ENCODE measurements around the gene CXXC5.
"Not testable (repeated sequence)": the region's sequence is repeated elsewhere in the genome, so short reads cannot be mapped to it uniquely, and the experiment has no call there.

The CXXC5 gene

DNA sequence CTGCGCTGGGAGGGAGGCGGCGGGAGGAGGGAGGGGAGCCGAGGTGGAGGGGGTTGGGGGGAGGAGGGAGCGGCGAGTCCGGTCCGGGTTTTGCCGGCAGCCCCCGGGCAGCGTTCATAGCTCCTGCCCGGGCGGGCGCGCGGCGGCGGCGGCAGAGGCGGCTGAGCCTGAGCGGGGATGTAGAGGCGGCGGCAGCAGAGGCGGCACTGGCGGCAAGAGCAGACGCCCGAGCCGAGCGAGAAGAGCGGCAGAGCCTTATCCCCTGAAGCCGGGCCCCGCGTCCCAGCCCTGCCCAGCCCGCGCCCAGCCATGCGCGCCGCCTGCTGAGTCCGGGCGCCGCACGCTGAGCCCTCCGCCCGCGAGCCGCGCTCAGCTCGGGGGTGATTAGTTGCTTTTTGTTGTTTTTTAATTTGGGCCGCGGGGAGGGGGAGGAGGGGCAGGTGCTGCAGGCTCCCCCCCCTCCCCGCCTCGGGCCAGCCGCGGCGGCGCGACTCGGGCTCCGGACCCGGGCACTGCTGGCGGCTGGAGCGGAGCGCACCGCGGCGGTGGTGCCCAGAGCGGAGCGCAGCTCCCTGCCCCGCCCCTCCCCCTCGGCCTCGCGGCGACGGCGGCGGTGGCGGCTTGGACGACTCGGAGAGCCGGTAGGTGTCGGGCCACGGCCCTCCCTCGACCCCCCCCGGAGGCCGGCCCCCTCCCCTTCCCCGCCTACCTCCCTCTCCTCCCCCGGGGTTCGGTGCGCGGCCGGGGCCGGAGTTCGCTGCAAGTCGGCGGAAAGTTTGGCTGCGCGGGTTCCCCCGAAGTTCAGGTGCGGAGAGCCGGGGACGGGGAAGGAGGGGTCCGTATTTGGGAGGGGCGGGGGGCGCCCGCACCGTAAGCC, at the start of gene CXXC5:
Gene CXXC5, plus strand, starts transcription at position 145 of the 877 bp plus-strand sequence. CDS start 32,175 bp downstream, outside the sequence.
- peak; percentile 81 for DNase-seq

DNA sequence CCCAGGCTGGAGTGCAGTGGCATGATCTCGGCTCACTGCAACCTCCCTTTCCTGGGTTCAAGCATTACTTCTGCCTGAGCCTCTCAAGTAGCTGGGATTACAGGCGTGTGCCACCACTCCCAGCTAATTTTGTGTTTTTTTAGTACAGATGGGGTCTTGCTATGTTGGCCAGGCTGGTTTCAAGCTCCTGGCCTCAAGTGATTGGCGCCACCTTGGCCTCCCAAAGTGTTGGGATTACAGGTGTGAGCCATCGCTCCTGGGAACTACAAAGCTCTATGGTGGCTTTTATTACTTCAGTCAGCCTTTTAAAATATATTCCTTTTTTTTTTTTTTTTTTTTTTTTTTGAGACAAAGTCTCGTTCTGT, 49.6 kb upstream of the CXXC5 start:
- not testable (repeated sequence) for DNase-seq

DNA sequence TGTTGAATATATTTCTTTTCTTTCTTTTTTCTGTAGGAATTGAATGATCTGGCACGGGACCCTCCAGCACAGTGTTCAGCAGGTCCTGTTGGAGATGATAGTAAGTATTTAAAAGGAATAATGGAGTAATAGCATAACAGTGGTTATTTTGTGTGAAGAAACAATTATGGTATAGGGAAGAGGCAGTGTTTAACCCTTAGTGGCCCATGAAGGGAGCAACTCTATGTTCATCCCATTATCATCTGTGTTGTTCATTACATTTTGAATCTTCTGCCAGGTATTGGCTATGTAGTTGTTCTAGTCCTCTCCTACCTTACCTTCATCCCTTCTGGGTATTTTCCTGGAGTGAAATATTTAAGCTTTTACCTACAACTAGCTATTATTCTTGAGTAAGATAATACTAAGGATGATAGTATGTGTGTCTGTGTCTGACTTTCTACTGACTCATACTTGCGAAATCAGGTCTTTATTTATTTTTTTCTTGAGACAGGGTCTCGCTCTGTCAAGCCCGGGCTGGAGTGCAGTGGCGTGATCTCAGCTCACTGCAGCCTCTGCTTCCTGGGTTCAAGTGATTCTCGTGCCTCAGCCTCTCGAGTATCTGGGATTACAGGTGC, 47.7 kb upstream of the CXXC5 start:
- peak; percentile 11 for DNase-seq

DNA sequence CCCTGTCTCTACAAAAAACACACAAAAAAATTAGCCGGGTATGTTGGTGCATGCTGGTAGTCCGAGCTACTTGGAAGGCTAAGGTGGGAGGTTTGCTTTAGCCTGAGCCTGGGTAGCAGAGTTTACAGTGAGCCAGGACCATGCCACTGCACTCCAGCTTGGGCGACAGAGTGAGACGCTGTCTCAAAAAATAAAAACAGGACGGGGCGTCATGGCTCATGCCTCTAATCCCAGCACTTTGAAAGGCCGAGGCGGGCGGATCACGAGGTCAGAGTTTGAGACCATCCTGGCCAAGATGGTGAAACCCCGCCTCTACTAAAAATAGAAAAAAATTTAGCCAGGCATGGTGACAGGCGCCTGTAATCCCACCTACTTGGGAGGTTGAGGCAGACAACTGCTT, 46.7 kb upstream of the CXXC5 start:
- DNase-seq = no peak

DNA sequence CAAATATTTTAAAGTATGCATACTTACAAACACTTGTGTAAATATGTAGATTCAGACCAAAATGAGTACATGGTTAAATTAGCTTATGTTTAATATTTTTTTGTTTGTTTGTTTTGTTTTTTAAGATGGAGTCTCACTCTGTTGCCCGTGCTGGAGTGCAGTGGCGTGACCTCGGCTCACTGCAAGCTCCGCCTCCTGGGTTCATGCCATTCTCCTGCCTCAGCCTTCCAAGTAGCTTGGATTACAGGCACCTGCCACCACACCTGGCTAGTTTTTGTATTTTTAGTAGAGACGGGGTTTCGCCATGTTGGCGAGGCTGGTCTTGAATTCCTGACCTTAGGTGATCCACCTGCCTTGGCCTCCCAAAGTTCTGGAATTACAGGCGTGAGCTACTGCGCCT, 46.2 kb upstream of the CXXC5 start:
- not testable (repeated sequence) for DNase-seq

DNA sequence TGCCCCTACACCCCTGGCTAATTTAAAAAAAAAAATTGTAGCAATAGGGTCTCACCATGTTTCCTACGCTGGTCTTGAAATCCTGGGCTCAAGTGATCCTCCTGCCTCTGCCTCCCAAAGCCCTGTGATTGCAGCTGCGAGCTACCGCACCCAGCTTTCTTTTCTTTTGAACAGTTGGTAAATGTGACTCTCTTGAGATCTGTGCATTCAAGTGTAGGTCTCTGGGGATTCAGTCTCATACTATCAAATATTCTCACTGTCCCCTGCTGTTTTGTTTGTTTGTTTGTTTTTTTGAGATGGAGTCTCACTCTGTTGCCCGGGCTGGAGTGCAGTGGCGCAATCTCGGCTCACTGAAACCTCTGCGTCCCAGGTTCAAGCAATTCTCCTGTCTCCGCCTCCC, 42.3 kb upstream of the CXXC5 start:
- DNase-seq = no peak

DNA sequence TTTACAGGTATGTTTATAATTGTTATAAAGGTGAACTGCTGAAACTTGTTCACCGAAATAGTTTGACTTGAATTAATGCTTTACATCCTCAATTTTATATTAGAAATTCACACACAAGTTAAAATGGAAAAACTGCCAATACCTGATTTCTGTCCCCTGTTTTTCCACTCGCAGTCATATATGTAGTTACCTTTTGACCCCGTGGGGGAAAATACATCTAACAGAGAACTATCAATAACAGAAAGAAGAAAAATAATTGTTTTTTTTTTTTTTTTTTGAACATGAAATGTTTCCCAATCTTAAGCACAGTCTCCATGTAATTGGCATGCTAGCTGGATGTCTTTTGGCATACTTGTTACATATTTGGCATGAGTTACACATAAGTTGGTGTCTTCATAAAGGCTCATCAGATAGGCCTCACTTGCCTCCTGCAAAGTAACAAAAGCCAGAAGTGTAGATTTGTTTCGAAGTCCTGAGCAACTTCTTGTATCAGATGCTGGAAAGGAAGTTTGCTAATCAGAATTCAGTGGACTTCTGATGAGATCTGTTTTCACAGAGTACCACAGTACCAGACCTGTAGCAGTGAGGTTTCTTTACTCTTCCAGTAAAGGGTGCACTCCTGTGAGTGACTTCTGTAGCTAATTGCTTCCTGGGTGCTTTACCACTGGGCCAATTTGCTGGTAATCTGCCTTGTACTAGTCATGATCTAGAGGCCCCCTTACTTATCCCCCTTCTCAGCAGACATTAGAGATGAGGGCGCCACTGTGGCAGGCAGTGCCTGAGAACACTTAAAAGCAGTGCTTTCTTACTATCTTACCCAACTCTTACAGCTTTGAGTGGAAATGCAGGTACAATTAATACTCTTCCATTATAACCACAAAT, 36.2 kb upstream of the CXXC5 start:
- no peak for DNase-seq

DNA sequence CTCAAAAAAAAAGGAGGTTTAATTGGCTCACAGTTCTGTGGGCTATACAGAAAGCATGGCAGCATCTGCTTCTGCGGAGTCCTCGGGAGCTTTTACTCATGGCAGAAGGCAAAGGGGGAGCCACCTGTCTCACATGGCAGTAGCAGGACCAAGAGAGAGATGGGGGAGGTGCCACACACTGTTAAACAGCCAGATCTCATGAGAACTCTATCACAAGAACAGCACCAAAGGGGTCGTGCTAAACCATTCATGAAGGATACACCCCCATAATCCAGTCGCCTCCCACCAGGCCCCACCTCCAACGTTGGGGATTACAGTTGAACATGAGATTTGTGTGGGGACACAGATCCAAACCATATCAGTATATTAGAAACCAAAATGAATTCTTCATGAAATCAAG, 28.3 kb upstream of the CXXC5 start:
- no peak for DNase-seq

DNA sequence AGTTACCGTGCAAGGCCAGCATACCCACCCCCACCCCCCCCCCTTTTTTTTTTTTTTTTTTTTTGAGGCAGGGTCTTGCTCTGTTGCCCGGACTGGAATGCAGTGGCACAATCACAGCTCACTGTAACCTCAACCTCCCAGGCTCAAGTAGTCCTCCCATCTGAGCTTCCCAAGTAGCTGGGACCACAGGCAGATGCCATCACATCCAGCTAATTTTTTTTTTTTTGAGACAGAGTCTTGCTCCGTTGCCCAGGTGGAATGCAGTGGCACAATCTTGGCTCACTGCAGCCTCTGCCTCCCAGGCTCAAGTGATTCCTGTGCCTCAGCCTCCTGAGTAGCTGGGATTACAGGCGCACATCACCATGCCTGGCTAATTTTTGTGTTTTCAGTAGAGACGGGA, 22.8 kb upstream of the CXXC5 start:
- not testable (repeated sequence) for DNase-seq

DNA sequence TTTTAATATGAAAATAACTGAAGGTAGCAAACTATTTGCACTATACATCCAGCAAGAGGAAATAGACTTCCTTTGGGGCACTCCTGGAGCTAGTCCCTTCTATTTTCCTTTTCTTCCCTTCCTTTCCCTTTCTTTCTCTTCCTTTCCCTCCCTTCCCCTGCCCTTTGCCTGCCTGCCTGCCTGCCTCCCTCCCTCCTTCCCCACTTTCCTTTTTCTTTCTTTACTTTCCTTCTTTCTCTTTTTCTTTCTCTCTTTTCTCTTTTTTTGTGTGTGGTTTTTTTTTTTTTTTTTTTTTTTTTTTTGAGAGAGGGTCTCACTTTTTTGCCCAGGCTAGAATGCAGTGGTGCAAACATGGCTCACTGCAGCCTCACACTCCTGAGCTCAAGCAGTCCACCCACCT, 17.3 kb upstream of the CXXC5 start:
- no peak for DNase-seq

DNA sequence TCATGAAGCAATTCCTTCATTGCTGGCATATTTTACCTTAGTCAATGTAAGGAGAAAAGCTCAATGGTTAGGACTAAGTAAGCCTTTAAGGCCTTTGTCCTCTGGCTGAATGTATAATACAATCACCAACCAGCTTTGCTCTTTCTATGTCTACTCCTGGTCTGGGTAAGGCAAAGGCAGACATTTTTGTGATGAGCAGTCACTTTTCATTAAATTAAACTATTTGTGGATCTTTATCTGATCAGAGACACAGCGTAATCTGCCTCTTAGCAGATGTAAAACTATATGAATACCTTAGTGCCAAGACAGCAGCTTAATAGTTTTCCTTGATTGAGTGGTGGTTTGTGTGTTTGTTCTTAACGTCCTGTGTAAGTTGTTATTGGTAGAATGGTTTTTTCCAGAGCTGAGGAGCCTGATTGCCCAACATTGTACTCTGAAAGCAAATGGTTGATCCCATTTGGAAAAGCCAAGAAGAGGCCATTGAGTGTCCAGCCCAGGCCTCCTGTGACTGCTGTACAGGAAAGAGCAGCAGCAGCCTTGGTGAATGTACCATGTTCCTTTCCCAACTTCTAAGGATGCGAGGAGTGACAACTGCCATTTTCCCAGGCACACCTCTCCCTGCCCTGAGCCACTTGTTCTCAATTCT, 16.5 kb upstream of the CXXC5 start:
- DNase-seq = no peak

DNA sequence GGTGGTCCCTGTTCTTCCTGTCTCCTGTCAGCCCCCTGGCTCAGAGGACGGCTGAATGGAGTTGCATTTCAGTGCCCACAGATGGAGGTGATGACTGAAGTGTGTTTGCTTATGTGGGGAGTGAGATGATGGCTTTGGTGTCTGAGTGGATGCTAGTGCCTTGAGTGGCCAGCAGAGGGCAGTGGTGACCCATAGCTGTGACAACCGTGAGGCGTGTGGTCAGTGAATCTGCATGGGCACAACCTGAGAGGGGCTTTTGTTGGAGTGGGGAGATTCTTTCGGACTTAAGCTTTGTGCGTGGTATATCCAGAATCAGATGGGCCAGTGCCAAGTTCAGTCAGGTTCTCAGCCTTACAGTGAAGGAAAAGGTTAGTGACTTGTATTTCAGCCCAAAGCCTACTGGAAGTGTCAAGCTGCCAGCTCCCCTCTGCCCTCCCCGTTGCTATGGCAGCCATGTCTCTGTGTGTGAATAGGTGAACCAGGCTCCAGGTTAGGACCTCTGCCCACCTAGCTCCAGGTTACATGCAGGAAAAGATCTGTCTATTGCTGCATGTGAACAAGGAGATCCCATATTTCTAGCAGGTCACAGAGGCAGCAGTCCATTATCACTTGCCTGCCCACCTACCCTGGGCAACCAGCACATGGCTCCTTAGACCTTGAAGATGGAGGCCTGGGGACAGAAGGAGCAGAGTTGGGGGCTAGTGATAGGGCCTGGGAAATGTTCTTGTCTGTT, 14.7 kb upstream of the CXXC5 start:
- peak; percentile 78 for DNase-seq

DNA sequence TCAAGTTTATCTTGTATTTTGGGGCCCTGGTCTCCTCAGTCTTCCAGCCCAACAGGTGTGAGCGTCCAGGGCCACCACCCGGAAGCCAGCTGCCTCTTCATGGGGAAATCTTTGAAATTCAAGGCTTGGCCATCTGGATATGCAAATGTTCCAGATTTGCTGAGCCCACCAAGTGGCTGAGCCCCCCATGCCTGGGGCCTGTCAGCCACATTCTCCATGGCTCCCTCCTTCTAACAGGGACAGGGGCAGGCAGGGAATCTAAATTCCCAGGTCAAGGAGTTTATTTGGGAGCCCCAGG, 14.2 kb upstream of the CXXC5 start:
- no peak for DNase-seq

DNA sequence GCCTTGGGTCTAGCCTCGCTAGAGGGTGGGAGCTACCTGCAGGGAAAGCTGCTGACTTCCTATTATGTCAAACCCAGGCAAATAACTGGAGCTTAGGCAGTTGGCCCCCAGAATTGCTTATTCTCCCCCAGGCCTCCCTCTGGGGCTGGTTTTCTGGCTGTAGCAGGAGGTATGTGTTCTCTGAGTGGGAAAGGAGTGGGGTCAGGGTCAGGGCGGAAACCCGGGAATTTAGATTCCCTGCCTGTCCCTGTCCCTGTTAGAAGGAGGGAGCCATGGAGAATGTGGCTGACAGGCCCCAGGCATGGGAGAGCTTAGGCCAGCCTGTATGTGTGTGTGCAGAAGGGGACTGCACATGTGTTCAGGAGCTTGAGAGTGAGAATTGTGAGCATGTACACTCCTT, 13.6 kb upstream of the CXXC5 start:
- no peak for DNase-seq

DNA sequence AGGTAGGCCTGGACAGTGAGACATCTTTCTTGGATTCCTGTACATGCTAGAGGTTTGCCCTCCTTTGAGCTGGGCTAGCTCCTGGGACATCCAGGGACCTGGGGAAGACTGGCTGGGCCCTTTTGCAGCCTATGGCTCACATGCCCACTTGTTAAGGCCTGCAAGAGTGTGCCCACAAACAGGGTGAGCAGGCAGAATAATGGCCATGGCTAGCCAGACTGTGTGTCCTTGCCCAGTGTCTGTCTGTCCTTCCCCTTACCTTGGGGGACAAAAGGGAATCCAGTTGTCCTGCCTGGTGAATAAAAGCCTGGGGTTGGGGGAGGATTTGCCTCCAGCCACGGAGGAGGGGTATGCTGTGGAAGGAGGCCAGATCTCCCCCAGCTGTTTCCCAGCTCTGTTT, 13.0 kb upstream of the CXXC5 start:
- DNase-seq = no peak

DNA sequence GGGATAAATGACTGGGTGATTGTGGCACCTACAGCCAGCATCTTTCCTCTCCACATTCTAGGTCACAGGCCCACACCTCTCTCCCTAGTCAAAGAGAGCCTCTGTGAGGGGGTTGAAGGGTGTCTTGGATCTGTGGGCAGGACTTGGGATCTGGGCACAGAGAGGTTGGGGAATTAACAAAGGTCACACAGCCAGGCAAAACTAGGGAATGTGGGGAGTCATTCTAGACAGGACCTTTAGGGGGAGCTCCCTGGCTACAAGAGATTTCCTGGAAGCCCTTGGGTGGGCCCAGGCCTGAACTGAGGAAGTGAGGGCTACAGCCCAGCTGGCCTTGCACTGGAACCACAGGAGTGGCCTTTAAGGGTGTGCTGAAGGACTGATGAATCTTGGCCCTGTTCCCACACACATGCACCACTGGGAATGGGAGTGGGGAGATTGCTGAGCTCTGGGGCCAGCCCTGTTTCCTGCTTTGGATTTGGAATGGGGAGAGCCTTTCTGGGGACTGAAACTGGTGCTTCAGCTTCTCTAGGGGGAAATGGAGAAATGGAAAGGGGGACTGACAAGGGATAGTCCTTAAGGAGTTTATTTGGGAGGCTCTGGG, 12.4 kb upstream of the CXXC5 start:
- peak; percentile 85 for DNase-seq

DNA sequence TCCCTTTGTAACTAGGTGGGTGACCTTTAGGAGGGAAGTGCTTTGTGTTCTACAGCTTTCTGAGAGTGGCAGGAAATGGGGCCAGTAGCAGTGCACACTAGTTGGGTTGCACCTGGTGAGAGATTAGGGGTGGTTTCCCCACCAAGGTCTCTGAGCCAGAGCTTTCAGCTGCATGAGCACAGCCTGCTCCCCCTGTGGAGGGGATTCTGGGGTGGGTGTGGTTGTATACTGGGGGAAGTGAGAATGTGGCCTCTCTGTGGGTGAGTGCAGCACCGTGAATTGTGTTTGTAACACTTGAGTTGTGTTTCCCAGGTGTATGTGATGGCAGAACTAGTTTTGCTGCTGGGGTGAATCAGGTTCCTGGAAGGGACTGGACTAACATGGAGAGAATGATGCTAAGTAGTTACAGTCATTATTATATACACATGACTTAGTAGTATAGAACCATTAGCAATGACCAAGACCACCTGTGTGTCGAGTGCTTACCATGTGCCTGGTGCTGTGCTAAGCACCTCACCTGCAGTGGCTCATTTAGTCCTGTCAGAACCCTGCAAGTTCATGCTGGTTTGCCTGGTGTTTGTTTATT, 11.8 kb upstream of the CXXC5 start:
- DNase-seq = no peak

DNA sequence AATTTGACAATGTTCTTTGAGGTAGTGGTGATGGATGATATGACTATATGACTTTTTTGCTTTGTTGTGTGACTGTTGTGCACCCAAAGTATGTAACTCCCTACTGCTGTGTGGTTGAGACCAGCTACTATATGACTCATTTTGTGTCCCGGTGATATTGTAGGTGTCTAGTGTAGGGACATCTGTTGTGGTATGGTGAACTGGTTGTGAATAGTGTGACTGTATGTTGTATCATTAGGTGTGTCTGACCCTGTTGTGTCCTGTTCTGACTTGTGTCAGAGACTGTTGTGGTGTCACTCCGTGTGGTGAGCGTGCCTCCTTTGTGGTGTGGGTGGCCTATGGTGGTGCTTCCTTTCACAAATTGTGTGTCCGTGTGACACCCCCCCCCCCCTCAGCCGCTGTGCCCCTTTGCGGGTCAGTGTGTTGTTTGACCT, 11.2 kb upstream of the CXXC5 start:
- no peak for DNase-seq

DNA sequence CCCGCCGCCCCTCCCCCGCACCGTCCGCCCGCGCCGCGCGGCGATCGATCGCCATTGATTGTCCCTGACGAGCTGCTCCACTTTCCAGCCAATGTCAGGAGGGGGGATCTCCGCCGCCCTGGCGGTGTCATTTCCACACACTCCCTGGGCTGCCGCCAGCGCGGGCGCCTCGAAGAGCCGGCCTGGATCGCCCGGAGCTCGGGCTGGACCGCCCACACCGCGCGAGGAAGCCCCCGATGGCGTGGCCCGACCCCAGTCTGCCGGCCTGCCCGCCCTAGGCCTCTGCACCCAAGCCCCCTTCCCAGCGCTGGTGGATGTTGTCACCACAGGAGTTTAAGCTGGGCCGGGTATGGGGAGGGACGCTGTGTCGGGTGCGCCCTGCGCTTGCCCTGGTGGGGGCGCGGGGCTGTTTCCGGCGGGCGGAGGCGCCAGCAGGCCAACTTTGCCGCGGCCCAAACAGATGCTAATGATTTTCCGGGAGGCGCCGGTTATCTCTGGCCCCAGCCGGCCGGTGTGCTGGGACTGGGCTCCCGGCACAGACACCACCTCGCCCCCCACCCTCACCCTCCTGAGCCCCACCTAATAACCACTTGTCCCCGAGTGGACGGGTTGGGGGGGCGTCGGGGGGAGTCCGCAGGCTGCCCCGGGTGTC, 10.6 kb upstream of the CXXC5 start:
- peak; percentile 73 for DNase-seq

DNA sequence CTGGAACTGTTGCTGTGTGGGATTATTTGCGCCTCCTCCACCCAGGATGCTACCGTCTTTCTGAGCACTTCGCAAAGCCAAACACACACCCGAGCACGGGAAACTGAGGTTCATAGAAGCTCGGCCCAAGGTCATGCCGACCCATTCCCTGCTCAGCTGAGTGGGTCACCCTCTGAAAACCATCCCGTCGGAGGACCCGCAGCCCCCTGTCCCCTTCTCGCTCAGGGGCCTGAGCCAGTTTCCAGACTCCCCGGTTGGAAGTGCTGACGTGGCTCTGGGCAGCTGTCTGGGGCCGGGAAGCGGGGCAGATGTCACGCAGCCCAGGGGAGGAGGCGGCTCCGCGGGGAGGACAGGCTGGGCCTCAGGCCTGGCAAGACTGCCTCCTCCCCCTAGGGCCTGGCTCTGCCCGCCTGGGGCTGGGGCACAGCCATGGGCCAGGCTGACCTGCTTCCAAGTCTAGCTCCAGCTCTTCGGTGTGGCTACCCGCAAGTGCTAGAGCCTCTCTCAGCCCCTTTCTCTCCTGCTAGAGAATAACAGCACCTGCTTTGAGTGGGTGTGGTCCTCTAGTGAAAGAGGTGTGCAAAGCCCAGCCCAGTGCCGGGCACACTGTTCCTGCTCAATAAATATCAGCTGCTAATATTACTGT, 9.9 kb upstream of the CXXC5 start:
- peak; percentile 78 for DNase-seq
